Measurements from ENCODE around the gene SSTR3. TPM values are rescaled to one million over a fixed set of nuclear protein-coding genes. Genes with fewer than 3 reads are reported as not detected.

SSTR3 gene
- total and polyA plus RNA-seq, 2 of the 13 experiments (the other 11 are each of a cell fraction or from before 2014, with no cell fraction given) = 0.08 to 0.64 TPM

GRCh38 chr22:37199760-37200108 lies 12.5 kb downstream of the SSTR3 start (continued):
- no peak for TF ChIP-seq MLXIP (CRISPR knock-in tag; IDR thresholded peaks at IDR 0.05; ENCODE audit: borderline replicate concordance)
- no peak for TF ChIP-seq ZNF33B (CRISPR knock-in tag; IDR thresholded peaks at IDR 0.05)
- TF ChIP-seq HNF4G (IDR thresholded peaks at IDR 0.05; ENCODE audit: borderline replicate concordance, low read depth, low read length) = peak; percentile 17; the same call in 1 of the 2 replicates
- TF ChIP-seq HNF4G (CRISPR knock-in tag; IDR thresholded peaks at IDR 0.05; ENCODE audit: borderline replicate concordance, low read depth) = peak; percentile 11; the same call in 1 of the 2 replicates
- no peak; the same call in 1 of the 2 replicates for TF ChIP-seq ZNF619 (CRISPR knock-in tag; IDR thresholded peaks at IDR 0.05)
- no peak for TF ChIP-seq ARID3A (IDR thresholded peaks at IDR 0.05; ENCODE audit: low read depth, low read length)
- 0 out of 2 replicates have a peak, but pooled peaks have one; percentile 9 for TF ChIP-seq HDAC1 (CRISPR knock-in tag; IDR thresholded peaks at IDR 0.05)
- TF ChIP-seq ZNF33A (CRISPR knock-in tag; IDR thresholded peaks at IDR 0.05; ENCODE audit: borderline replicate concordance) = no peak
- no peak for TF ChIP-seq ZNF367 (CRISPR knock-in tag; IDR thresholded peaks at IDR 0.05; ENCODE audit: borderline replicate concordance)
- TF ChIP-seq ZSCAN9 (CRISPR knock-in tag; IDR thresholded peaks at IDR 0.05; ENCODE audit: borderline replicate concordance) = no peak
- no peak for TF ChIP-seq SP140L (CRISPR knock-in tag; IDR thresholded peaks at IDR 0.05; ENCODE audit: borderline replicate concordance)
- no peak for TF ChIP-seq CBX1 (IDR thresholded peaks at IDR 0.05; ENCODE audit: low read depth)
- TF ChIP-seq PATZ1 (CRISPR knock-in tag; IDR thresholded peaks at IDR 0.05) = peak; percentile 54; the same call in 1 of the 2 replicates
- TF ChIP-seq KDM6A (CRISPR knock-in tag; IDR thresholded peaks at IDR 0.05; ENCODE audit: low read depth) = peak; percentile 70
- no peak for TF ChIP-seq KDM4B (CRISPR knock-in tag; IDR thresholded peaks at IDR 0.05)
- TF ChIP-seq GLI4 (CRISPR knock-in tag; IDR thresholded peaks at IDR 0.05; ENCODE audit: borderline replicate concordance) = no peak
- TF ChIP-seq ZBTB8A (CRISPR knock-in tag; IDR thresholded peaks at IDR 0.05; ENCODE audit: borderline replicate concordance, low read depth) = no peak
- TF ChIP-seq PAF1 (CRISPR knock-in tag; IDR thresholded peaks at IDR 0.05) = no peak
- 0 out of 2 replicates have a peak, but pooled peaks have one; percentile 3 for TF ChIP-seq ADNP (CRISPR knock-in tag; IDR thresholded peaks at IDR 0.05)
- TF ChIP-seq ZNF710 (CRISPR knock-in tag; IDR thresholded peaks at IDR 0.05; ENCODE audit: borderline replicate concordance) = no peak
- TF ChIP-seq TERF1 (CRISPR knock-in tag; IDR thresholded peaks at IDR 0.05) = no peak
